HCT116 (cell line): ENCODE measurements around the gene KNSTRN. TPM values are rescaled to one million over a fixed set of nuclear protein-coding genes. Genes with fewer than 3 reads are reported as not detected.

Experiments
- ATAC-seq: fragments of 200-7000 bp; cut with Tn5 transposase; 2 replicates; pipeline ENCODE4 v1.9.1; 2020; ENCODE audit warnings: mild to moderate bottlenecking, moderate library complexity
- BruUV-seq: library from RNA; stranded (reverse); fragments of 400-500 nt; replicated peaks from 2 replicates; lab custom pipeline; 2021; lab: Mats Ljungman, UMichigan
- CTCF ChIA-PET: fragments of 300-600 bp; sonication (Branson Sonifier 250); formaldehyde crosslinking; loops from one replicate; lab custom pipeline; 2021; ENCODE audit warnings: antibody characterized with exemption; lab: Charles Lee
- POLR2A ChIA-PET: fragments of 300-600, 350-600 bp; sonication (Branson Sonifier 250); formaldehyde crosslinking; loops from one replicate; lab custom pipeline; 2021; ENCODE audit warnings: antibody characterized with exemption; lab: Charles Lee
- RAD21 ChIA-PET, 2 experiments: fragments of 300-600 bp; sonication (Branson Sonifier 250); formaldehyde crosslinking; loops; one replicate each; lab custom pipeline; 2023; ENCODE audit warnings: low total read pairs in 2 of 2; ENCODE audit not compliant: uncharacterized antibody in 2 of 2, unreplicated experiment in 2 of 2, low non-redundant PET in 1 of 2; lab: Charles Lee
- DNase-seq: peaks from one replicate; pipeline ENCODE4 v3.0.0-alpha.2; 2010; ENCODE audit warnings: low read depth, low spot score
- H2AFZ ChIP-seq: fragments of 200-600 bp; shearing (Covaris generic), sonication (generic); 2 replicates; pipeline ENCODE4 v1.6.1; 2017; ENCODE audit warnings: low read depth, mixed run types, mixed read lengths, antibody characterized with exemption, low read length; ENCODE audit not compliant: poor library complexity, severe bottlenecking
- H3K27ac ChIP-seq: 2 replicates; pipeline ENCODE4 v1.5.1; 2012; ENCODE audit warnings: low read depth, low read length
- H3K27me3 ChIP-seq: fragments of 200-600 bp; sonication (generic); 2 replicates; pipeline ENCODE4 v1.6.1; 2016; ENCODE audit warnings: mixed run types, low read length, mixed read lengths; ENCODE audit not compliant: insufficient read depth
- H3K36me3 ChIP-seq, 2 experiments: fragments of 200-500 bp in 1 of 2; fragments of 200-600 bp in 1 of 2; sonication (Bioruptor generic) in 1 of 2; sonication (generic) in 1 of 2; 2 replicates each; pipeline versions ENCODE4 v1.5.1 to v1.6.1; 2014 to 2016; ENCODE audit warnings: low read length in 2 of 2, inconsistent platforms in 1 of 2, mixed read lengths in 1 of 2, mixed run types in 1 of 2; ENCODE audit not compliant: insufficient read depth in 2 of 2, control insufficient read depth in 1 of 2
- H3K4me1 ChIP-seq, 2 experiments: fragments of 200-600 bp in 1 of 2; sonication (generic) in 1 of 2; 2 replicates each; pipeline versions ENCODE4 v1.5.1 to v1.6.1; 2012 to 2017; ENCODE audit warnings: low read length in 2 of 2, inconsistent platforms in 1 of 2, mild to moderate bottlenecking in 1 of 2, mixed read lengths in 1 of 2, mixed run types in 1 of 2, moderate library complexity in 1 of 2; ENCODE audit not compliant: insufficient read depth in 2 of 2, control insufficient read depth in 1 of 2
- H3K4me2 ChIP-seq: fragments of 200-600 bp; sonication (generic); 2 replicates; pipeline ENCODE4 v1.6.1; 2017; ENCODE audit warnings: mixed run types, low read length, mixed read lengths
- H3K4me3 ChIP-seq, 2 experiments: fragments of 200-600 bp in 1 of 2; sonication (generic) in 1 of 2; replicated peaks in 1 of 2; 2 replicates each; pipeline ENCODE4 v1.5.1; 2011 to 2016; ENCODE audit warnings: low read length in 2 of 2, control low read depth in 1 of 2, low read depth in 1 of 2, mild to moderate bottlenecking in 1 of 2, mixed read lengths in 1 of 2, mixed run types in 1 of 2
- H3K79me2 ChIP-seq: fragments of 200-600 bp; sonication (generic); 2 replicates; pipeline ENCODE4 v1.6.1; 2017; ENCODE audit warnings: mild to moderate bottlenecking, mixed run types, low read length, moderate library complexity, mixed read lengths; ENCODE audit not compliant: insufficient read depth
- H3K9ac ChIP-seq: fragments of 200-600 bp; sonication (generic); 2 replicates; pipeline ENCODE4 v1.6.1; 2016; ENCODE audit warnings: low read length, mixed read lengths
- H3K9me2 ChIP-seq: fragments of 200-600 bp; sonication (generic), shearing (Covaris generic); 2 replicates; pipeline ENCODE4 v1.6.1; 2017; ENCODE audit warnings: mixed run types, mild to moderate bottlenecking, moderate library complexity; ENCODE audit not compliant: insufficient read depth
- H3K9me3 ChIP-seq, 2 experiments: fragments of 200-500 bp in 1 of 2; fragments of 200-600 bp in 1 of 2; sonication (Bioruptor generic) in 1 of 2; sonication (generic) in 1 of 2; 2 replicates each; pipeline ENCODE4 v1.6.1; 2014 to 2017; ENCODE audit warnings: low read length in 2 of 2, mixed read lengths in 2 of 2, inconsistent platforms in 1 of 2, low read depth in 1 of 2, mild to moderate bottlenecking in 1 of 2, mixed run types in 1 of 2, moderate library complexity in 1 of 2; ENCODE audit not compliant: control insufficient read depth in 1 of 2, insufficient read depth in 1 of 2
- H4K20me1 ChIP-seq: fragments of 200-600 bp; sonication (generic), shearing (Covaris generic); 2 replicates; pipeline ENCODE4 v1.6.1; 2017; ENCODE audit warnings: mixed run types, mild to moderate bottlenecking, moderate library complexity; ENCODE audit not compliant: insufficient read depth
- ELF1 ChIP-seq: IDR thresholded peaks from 2 replicates; pipeline ENCODE4 v1.6.1; 2012; ENCODE audit warnings: low read depth, borderline replicate concordance
- EZH2 ChIP-seq: fragments of 200-600 bp; sonication (generic); IDR thresholded peaks from 2 replicates; pipeline ENCODE4 v1.6.1; 2017; ENCODE audit warnings: antibody characterized with exemption, mixed run types
- EZH2phosphoT487 ChIP-seq: fragments of 200-600 bp; IDR thresholded peaks from 2 replicates; pipeline ENCODE4 v1.6.1; 2018; ENCODE audit warnings: antibody characterized with exemption, borderline replicate concordance
- JUND ChIP-seq: IDR thresholded peaks from 2 replicates; pipeline ENCODE4 v1.6.1; 2012
- SIN3A ChIP-seq: IDR thresholded peaks from 2 replicates; pipeline ENCODE4 v1.6.1; 2012; ENCODE audit warnings: low read depth
- intact Hi-C: fragments of 100-400 bp; cut with micrococcal nuclease; formaldehyde crosslinking; loops from 2 replicates; pipeline ENCODE4 v1.10.0; 2022
- total RNA-seq: library from RNA; stranded (reverse); gene quantifications from one replicate; pipeline ENCODE4 v1.2.1, GENCODE V29; 2021; ENCODE audit not compliant: unreplicated experiment
- TF ChIP-seq, protein P1 (sequence below): IDR thresholded peaks from 2 replicates; pipeline ENCODE4 v1.6.1; 2012; ENCODE audit warnings: low read depth
- TF ChIP-seq, protein P2 (sequence below): IDR thresholded peaks from 2 replicates; pipeline ENCODE4 v1.6.1; 2012

Gene KNSTRN
- total RNA-seq, 1 experiment from 2014 or later, result 84.1 TPM

DNA sequence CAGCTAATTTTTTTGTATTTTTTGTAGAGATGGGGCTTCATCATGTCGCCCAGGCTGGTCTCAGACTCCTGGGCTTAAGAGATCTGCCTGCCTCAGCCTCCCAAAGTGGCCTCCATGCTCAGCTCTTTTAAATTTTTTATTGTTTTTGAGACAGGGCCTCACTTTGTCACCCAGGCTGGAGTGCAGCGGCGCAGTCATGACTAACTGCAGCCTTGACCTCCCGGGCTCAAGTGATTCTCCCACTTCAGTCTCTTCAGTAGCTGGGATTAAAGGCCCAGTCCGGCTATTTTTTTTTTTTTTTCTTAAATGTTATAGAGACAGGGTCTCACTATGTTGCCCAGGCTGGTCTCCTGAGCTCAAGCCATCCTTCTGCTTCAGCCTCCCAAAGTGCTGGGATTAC lies 43.2 kb downstream of the KNSTRN start:
- H3K27ac ChIP-seq, result no peak overlapping the region
- no TSS peak for BruUV-seq
- ChIA-PET RAD21 (interaction anchor here in 1 of 2 experiments (0.7 kb wide), 1 partner anchor 209 kb away, joined by 6 read pairs; no protein-coding TSS in a partner anchor), CTCF (no interaction called here), POLR2A (no interaction called here)
- no peak overlapping the region for H3K4me3 ChIP-seq
- no peaks in the 10 kb centered on the region for H4K20me1 ChIP-seq
- no peak overlapping the region for H2AFZ ChIP-seq
- no peaks in the 10 kb centered on the region for H3K79me2 ChIP-seq
- no peaks in the 10 kb centered on the region for H3K9me2 ChIP-seq
- H3K9ac ChIP-seq, result no peak overlapping the region
- no peaks in the 10 kb centered on the region for H3K36me3 ChIP-seq
- intact Hi-C loops, result no loop called here
- TF ChIP-seq, protein P1, sequence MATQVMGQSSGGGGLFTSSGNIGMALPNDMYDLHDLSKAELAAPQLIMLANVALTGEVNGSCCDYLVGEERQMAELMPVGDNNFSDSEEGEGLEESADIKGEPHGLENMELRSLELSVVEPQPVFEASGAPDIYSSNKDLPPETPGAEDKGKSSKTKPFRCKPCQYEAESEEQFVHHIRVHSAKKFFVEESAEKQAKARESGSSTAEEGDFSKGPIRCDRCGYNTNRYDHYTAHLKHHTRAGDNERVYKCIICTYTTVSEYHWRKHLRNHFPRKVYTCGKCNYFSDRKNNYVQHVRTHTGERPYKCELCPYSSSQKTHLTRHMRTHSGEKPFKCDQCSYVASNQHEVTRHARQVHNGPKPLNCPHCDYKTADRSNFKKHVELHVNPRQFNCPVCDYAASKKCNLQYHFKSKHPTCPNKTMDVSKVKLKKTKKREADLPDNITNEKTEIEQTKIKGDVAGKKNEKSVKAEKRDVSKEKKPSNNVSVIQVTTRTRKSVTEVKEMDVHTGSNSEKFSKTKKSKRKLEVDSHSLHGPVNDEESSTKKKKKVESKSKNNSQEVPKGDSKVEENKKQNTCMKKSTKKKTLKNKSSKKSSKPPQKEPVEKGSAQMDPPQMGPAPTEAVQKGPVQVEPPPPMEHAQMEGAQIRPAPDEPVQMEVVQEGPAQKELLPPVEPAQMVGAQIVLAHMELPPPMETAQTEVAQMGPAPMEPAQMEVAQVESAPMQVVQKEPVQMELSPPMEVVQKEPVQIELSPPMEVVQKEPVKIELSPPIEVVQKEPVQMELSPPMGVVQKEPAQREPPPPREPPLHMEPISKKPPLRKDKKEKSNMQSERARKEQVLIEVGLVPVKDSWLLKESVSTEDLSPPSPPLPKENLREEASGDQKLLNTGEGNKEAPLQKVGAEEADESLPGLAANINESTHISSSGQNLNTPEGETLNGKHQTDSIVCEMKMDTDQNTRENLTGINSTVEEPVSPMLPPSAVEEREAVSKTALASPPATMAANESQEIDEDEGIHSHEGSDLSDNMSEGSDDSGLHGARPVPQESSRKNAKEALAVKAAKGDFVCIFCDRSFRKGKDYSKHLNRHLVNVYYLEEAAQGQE, result no peak
- TF ChIP-seq ELF1 (no peak), SIN3A (no peak), EZH2 (no peak), EZH2phosphoT487 (no peak), JUND (no peak)
- TF ChIP-seq, protein P2, sequence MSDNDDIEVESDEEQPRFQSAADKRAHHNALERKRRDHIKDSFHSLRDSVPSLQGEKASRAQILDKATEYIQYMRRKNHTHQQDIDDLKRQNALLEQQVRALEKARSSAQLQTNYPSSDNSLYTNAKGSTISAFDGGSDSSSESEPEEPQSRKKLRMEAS, result no peak
- DNase-seq, result no peak
- H3K9me3 ChIP-seq, result no peaks in the 10 kb centered on the region
- peaks cover 13 to 24% of the 10 kb centered on the region in 2 experiments for H3K4me1 ChIP-seq
- H3K4me2 ChIP-seq, result no peak overlapping the region
- ATAC-seq, result no peak
- no peaks in the 10 kb centered on the region for H3K27me3 ChIP-seq
